NCI-H2196 treated with DMSO at 0.1 percent for 48 hours (cell line): ENCODE data around the gene NR5A2.
"Not testable (repeated sequence)": the region's sequence is repeated elsewhere in the genome, so short reads cannot be mapped to it uniquely, and the experiment has no call there.

ENCODE experiments used
- DNase-seq: peaks from one replicate; lab custom pipeline; 2025; ENCODE audit not compliant: unreplicated experiment; lab: John Stamatoyannopoulos, UW

NR5A2 gene

GRCh38 chr1:200187332-200187731 is 159.8 kb downstream of the NR5A2 start:
- not testable (repeated sequence) for DNase-seq

DNA sequence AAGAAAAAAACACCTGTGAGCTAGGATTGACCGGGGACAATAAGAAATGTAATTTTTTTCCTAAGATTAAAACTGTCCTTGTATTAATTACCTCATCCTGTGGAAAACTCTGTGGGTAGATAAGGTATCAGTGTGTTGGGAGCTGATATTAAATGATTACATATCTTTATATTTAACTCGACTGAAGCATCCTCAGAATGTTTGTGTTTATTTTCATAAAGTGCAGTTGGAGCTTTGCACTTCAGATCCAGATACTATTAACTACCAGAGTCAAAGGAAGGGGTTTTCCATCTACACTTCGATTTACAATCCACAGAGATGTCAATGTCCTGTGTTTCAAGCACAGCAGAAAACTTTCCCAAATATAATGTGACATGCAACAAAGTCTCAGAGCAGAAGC is 164.5 kb downstream of the NR5A2 start:
- no peak for DNase-seq

- no peak for DNase-seq
Observed at GRCh38 chr1:200194477-200194876, 167.0 kb downstream of the NR5A2 start.

DNA sequence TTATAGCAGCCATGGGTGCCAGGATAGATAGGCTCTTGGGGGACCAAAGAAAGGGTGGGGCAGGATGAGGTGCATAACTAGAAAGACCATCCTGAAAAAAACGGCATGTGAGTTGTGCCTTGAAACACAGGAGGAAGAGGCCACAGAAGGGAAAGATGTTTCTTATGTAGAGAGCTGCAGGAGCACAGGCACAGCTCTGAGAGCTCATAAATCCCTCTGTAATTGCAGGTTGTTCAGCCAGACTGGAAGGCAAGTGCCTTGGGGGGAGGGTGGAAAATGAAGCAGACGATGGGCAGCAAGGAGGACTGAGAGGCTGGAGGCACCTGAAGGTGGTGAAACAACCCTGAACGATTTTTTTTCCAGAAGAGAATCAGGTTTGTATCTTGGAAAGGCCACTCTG is 170.7 kb downstream of the NR5A2 start:
- no peak for DNase-seq

- DNase-seq, result no peak
Observed at GRCh38 chr1:200205216-200205995, 177.9 kb downstream of the NR5A2 start.

GRCh38 chr1:200206340-200206739 is 178.8 kb downstream of the NR5A2 start:
- no peak for DNase-seq

DNA sequence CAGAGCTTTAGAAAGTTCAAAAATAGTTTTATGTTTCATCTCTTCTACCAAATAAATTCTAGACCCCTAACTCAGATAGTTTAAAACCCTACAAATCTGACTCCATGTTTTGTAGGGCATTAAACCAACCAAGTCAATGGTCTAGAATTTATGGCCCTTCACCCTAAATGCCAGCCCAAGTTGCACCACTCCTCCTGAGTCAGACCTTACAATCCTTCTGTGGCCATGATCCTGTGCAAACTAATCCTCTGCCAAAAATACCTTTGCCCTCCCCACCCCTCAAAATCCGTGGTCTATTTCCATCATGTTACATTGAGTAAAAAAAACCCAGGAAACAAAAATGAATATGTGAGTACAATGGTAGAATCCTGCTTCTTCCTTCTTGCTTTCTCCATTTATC is 179.3 kb downstream of the NR5A2 start:
- DNase-seq, result no peak

- no peak for DNase-seq
Observed at GRCh38 chr1:200207711-200208126, 180.2 kb downstream of the NR5A2 start.

GRCh38 chr1:200211157-200211556 is 183.6 kb downstream of the NR5A2 start:
- no peak for DNase-seq

DNA sequence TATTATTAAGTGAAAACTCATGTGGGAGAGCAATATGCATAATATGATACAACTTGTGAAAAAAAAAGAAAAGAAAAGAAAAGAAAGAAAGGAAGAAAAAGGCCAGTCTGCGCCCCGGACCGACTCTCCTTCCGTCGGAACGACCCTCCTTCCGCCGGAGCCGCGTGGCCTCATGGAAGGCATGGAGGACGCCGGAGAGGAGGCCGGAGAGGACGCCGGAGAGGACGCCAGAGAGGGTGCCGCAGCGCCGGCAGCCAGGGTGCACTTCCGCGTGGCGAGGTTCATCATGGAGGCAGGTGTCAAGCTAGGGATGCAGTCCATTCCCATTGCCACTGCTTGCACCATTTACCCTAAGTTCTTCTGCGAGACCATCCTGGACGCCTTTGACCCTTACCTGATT is 185.9 kb downstream of the NR5A2 start:
- DNase-seq, result no peak

DNA sequence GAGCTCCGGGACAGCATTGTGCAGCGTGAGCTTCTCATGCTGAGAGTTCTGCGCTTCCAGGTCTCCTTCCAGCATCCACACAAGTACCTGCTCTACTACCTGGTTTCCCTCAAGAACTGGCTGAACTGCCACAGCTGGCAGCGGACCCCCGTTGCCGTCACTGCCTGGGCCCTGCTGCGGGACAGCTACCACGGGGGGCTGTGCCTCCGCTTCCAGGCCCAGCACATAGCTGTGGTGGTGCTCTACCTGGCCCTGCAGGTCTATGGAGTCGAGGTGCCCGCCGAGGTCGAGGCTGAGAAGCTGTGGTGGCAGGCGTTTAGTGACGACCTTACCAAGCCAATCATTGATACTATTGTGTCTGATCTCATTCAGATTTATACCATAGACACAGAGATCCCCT is 186.4 kb downstream of the NR5A2 start:
- DNase-seq, result no peak

GRCh38 chr1:200215350-200215749 is 187.8 kb downstream of the NR5A2 start:
- DNase-seq, result no peak

GRCh38 chr1:200217703-200218102 is 190.2 kb downstream of the NR5A2 start:
- DNase-seq, result no peak

DNA sequence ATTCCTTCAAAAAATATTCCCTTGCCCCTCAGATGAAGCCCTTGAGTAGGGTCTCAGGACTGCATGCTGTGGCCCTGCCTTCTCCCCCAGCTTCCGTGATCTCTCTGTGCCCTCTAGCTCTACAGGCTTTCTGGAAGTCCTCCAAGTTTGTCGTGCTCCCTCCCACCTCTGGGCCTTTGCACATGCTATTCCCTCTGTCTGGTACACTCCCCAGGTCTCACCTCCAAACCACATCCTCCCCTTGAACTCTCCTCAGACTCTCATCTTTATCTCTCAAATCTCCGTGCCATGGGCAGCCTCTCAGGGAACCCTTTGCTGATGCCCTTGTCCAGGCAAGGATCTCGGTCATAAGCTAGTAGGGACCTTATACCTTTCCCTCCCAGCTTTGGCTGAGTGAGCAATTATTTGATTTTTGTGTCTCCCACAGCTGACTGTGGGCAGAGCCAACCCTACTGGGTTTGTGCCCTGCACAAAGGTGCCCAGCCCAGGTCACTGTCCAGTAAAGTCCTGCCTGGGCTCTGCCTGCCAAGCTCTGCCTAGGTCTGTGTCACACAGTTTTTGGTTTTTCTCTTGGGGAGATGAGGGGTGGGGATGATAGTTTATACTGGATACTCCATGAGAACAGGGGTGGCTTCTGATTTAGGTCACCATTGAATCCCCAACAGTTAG is 194.2 kb downstream of the NR5A2 start:
- no peak for DNase-seq

GRCh38 chr1:200223207-200223606 is 195.7 kb downstream of the NR5A2 start:
- no peak for DNase-seq

DNA sequence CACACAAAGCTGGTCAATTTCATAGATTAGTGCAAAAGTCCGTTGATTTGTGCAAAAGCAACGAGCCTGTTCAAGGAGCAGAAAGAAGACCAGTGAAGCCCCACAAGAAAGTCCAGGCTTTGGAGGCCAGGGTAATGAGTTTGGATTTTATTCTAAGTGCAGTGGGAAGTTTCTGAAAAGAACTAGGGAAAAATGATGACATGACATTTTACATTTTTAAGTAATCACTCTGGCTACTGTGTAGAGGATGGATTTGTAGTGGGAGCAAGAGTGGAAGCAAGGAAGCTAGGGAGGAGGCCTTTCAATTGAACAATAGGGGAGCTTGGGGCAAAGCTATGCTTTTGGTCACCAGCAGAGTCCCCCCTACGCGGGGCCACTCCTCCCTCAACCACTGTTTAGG is 196.1 kb downstream of the NR5A2 start:
- DNase-seq, result no peak

GRCh38 chr1:200224315-200224714 is 196.8 kb downstream of the NR5A2 start:
- DNase-seq, result no peak

- DNase-seq, result no peak
Observed at GRCh38 chr1:200226268-200226968, 198.9 kb downstream of the NR5A2 start.

GRCh38 chr1:200226969-200227303 is 199.4 kb downstream of the NR5A2 start:
- no peak for DNase-seq
